Measurements from ENCODE around the gene MCM5.

GRCh38 chr22:35452351-35452781 lies 52.4 kb downstream of the MCM5 start:
- TF ChIP-seq, protein P1, sequence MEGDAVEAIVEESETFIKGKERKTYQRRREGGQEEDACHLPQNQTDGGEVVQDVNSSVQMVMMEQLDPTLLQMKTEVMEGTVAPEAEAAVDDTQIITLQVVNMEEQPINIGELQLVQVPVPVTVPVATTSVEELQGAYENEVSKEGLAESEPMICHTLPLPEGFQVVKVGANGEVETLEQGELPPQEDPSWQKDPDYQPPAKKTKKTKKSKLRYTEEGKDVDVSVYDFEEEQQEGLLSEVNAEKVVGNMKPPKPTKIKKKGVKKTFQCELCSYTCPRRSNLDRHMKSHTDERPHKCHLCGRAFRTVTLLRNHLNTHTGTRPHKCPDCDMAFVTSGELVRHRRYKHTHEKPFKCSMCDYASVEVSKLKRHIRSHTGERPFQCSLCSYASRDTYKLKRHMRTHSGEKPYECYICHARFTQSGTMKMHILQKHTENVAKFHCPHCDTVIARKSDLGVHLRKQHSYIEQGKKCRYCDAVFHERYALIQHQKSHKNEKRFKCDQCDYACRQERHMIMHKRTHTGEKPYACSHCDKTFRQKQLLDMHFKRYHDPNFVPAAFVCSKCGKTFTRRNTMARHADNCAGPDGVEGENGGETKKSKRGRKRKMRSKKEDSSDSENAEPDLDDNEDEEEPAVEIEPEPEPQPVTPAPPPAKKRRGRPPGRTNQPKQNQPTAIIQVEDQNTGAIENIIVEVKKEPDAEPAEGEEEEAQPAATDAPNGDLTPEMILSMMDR (IDR thresholded peaks at IDR 0.05): no peak
- TF ChIP-seq POLR2A (IDR thresholded peaks at IDR 0.05): no peak
